ENCODE measurements around the gene HSD17B12.

DNA sequence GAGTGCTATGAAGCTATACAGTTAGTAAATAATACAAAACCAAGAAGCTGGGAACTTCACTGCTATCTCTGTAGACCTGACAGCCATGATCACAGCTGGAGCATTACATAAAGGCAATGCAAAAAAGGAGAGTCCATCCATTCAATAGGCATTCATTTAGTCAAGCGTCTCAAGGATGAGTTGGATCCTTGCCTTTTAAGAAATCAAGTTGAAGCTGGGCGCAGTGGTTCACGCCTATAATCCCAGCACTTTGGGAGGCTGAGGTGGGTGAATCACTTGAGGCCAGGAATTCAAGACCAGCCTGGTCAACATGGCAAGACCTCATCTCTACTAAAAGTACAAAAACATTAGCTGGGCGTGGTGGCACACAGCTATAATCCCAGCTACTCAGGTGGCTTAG is 152.0 kb downstream of the HSD17B12 start:
- TF ChIP-seq, protein P1, sequence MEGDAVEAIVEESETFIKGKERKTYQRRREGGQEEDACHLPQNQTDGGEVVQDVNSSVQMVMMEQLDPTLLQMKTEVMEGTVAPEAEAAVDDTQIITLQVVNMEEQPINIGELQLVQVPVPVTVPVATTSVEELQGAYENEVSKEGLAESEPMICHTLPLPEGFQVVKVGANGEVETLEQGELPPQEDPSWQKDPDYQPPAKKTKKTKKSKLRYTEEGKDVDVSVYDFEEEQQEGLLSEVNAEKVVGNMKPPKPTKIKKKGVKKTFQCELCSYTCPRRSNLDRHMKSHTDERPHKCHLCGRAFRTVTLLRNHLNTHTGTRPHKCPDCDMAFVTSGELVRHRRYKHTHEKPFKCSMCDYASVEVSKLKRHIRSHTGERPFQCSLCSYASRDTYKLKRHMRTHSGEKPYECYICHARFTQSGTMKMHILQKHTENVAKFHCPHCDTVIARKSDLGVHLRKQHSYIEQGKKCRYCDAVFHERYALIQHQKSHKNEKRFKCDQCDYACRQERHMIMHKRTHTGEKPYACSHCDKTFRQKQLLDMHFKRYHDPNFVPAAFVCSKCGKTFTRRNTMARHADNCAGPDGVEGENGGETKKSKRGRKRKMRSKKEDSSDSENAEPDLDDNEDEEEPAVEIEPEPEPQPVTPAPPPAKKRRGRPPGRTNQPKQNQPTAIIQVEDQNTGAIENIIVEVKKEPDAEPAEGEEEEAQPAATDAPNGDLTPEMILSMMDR (IDR thresholded peaks at IDR 0.05; ENCODE audit: poor library complexity), result no peak
- TF ChIP-seq EZH2 (IDR thresholded peaks at IDR 0.05; ENCODE audit: borderline replicate concordance) (no peak), EZH2phosphoT487 (IDR thresholded peaks at IDR 0.05; ENCODE audit: low read depth, severe bottlenecking, unreplicated experiment) (no peak)
